K562 (cell line): ENCODE data around the gene HAUS1. TPM values are rescaled to one million over a fixed set of nuclear protein-coding genes. Genes with fewer than 3 reads are reported as not detected.

Experiments
- ATAC-seq: fragments of 200-7000 bp; cut with Tn5 transposase; 3 replicates; pipeline ENCODE4 v1.9.1; 2020; ENCODE audit warnings: moderate library complexity
- BruUV-seq: library from RNA; stranded (reverse); fragments of 400-500 nt; replicated peaks from 2 replicates; lab custom pipeline; 2021; lab: Mats Ljungman, UMichigan
- CTCF ChIA-PET: fragments of 300-600 bp; formaldehyde crosslinking; extraction: SDS; loops from one replicate; lab custom pipeline; 2021; ENCODE audit warnings: low intra/inter-chr PET ratio; lab: Yijun Ruan, JAX
- POLR2A ChIA-PET: fragments of 300-600, 350-650 bp; sonication (Branson Sonifier 250); formaldehyde crosslinking; extraction: SDS; loops from one replicate; lab custom pipeline; 2021; ENCODE audit warnings: antibody characterized with exemption, inconsistent platforms; lab: Yijun Ruan, JAX
- DNase-seq, 4 experiments: peaks; one replicate each; pipeline versions ENCODE4 v3.0.0 to v3.0.0-alpha.2; 2011 to 2018; ENCODE audit warnings: low spot score in 3 of 4, mixed read lengths in 3 of 4; ENCODE audit errors: extremely low read depth in 1 of 4
- FAIRE-seq: peaks from 2 replicates; lab custom pipeline; 2011; peaks lifted over from hg19 to GRCh38; lab: Jason Lieb, UNC
- H2AFZ ChIP-seq: 2 replicates; pipeline ENCODE4 v1.6.0; 2011; ENCODE audit warnings: low read depth, low read length, control low read depth, inconsistent platforms
- H3K27ac ChIP-seq: fragments of 200-600 bp; 3 replicates; pipeline ENCODE4 v1.8.0; 2011; ENCODE audit warnings: low read depth, mild to moderate bottlenecking, control low read depth, inconsistent platforms, low read length, moderate library complexity, mixed read lengths; ENCODE audit errors: extremely low read depth
- H3K27me3 ChIP-seq, 2 experiments: fragments of 300-600 bp in 1 of 2; 2 replicates in 1 of 2; 3 replicates in 1 of 2; pipeline versions ENCODE4 v1.6.0 to v1.8.0; 2011; ENCODE audit warnings: inconsistent platforms in 2 of 2, low read length in 2 of 2, mild to moderate bottlenecking in 1 of 2, mixed read lengths in 1 of 2, moderate library complexity in 1 of 2; ENCODE audit not compliant: control insufficient read depth in 2 of 2, insufficient read depth in 2 of 2
- H3K36me3 ChIP-seq: fragments of 300-600 bp; 3 replicates; pipeline ENCODE4 v1.8.0; 2011; ENCODE audit warnings: mild to moderate bottlenecking, low read length, inconsistent platforms; ENCODE audit not compliant: control insufficient read depth, insufficient read depth
- H3K4me1 ChIP-seq, 2 experiments: fragments of 200-600 bp in 1 of 2; replicated peaks in 1 of 2; 2 replicates in 1 of 2; 3 replicates in 1 of 2; pipeline versions ENCODE4 v1.5.1 to v1.8.0; 2011; ENCODE audit warnings: inconsistent platforms in 2 of 2, low read length in 2 of 2, mild to moderate bottlenecking in 1 of 2, mixed read lengths in 1 of 2, moderate library complexity in 1 of 2; ENCODE audit not compliant: control insufficient read depth in 2 of 2, insufficient read depth in 2 of 2
- H3K4me2 ChIP-seq: 2 replicates; pipeline ENCODE4 v1.6.1; 2011; ENCODE audit warnings: low read length, control low read depth, inconsistent platforms, mixed read lengths; ENCODE audit not compliant: insufficient read depth
- H3K4me3 ChIP-seq: fragments of 200-600 bp; sonication (generic), shearing (Covaris generic); 2 replicates; pipeline ENCODE4 v1.5.1; 2016; ENCODE audit warnings: control low read depth, inconsistent platforms
- H3K79me2 ChIP-seq: fragments of 200-600 bp; 3 replicates; pipeline ENCODE4 v1.8.0; 2011; ENCODE audit warnings: low read length, inconsistent platforms; ENCODE audit not compliant: control insufficient read depth, insufficient read depth
- H3K9ac ChIP-seq, 2 experiments: 2 replicates each; pipeline versions ENCODE4 v1.6.0 to v1.6.1; 2011; ENCODE audit warnings: low read depth in 2 of 2, low read length in 2 of 2, control low read depth in 1 of 2, inconsistent platforms in 1 of 2, mild to moderate bottlenecking in 1 of 2, mixed read lengths in 1 of 2; ENCODE audit not compliant: insufficient read depth in 1 of 2
- H3K9me1 ChIP-seq: one replicate; pipeline ENCODE4 v1.6.0; 2011; ENCODE audit warnings: inconsistent platforms, mild to moderate bottlenecking, low read length, moderate library complexity; ENCODE audit not compliant: control insufficient read depth, insufficient read depth
- H3K9me3 ChIP-seq: replicated peaks from 2 replicates; pipeline ENCODE4 v1.5.1; 2011; ENCODE audit warnings: low read depth, low read length, inconsistent platforms; ENCODE audit not compliant: control insufficient read depth, insufficient read depth
- H4K20me1 ChIP-seq: replicated peaks from 2 replicates; pipeline ENCODE4 v1.6.1; 2011; ENCODE audit warnings: low read length, inconsistent platforms, mixed read lengths; ENCODE audit not compliant: control insufficient read depth, insufficient read depth
- CTCF ChIP-seq, 3 experiments: IDR thresholded peaks in 2 of 3; conservative IDR thresholded peaks in 1 of 3; 2 replicates each; pipeline ENCODE4 v1.5.1; 2011 to 2012; ENCODE audit warnings: low read length in 3 of 3, mild to moderate bottlenecking in 3 of 3, control low read depth in 2 of 3, improper control_type of control experiment in 1 of 3, inconsistent platforms in 1 of 3, low read depth in 1 of 3, mixed read lengths in 1 of 3, moderate library complexity in 1 of 3; ENCODE audit not compliant: insufficient read depth in 2 of 3
- HMBOX1 ChIP-seq: sonication (generic); IDR thresholded peaks from 2 replicates; pipeline ENCODE4 v1.6.1; 2016
- JUND ChIP-seq, 2 experiments: IDR thresholded peaks; 2 replicates in 1 of 2; 3 replicates in 1 of 2; pipeline ENCODE4 v1.6.1; 2011; ENCODE audit warnings: borderline replicate concordance in 2 of 2, low read depth in 2 of 2, low read length in 2 of 2, improper control_type of control experiment in 1 of 2, missing biosample characterization in 1 of 2, missing genetic modification characterization in 1 of 2, missing genetic modification reagents in 1 of 2
- PKNOX1 ChIP-seq: fragments of 450-650 bp; IDR thresholded peaks from 2 replicates; pipeline ENCODE4 v1.6.1; 2016
- SIRT6 ChIP-seq: IDR thresholded peaks from one replicate; pipeline ENCODE4 v1.6.1; 2012; ENCODE audit warnings: low read depth, mild to moderate bottlenecking, control low read depth, inconsistent platforms, low read length, moderate library complexity
- SPI1 ChIP-seq: IDR thresholded peaks from 2 replicates; pipeline ENCODE4 v1.6.1; 2011; ENCODE audit warnings: low read depth, low read length, control low read depth, borderline replicate concordance
- WGBS: fragments of 100-300 bp; shearing (Covaris generic); methylation state at CpG from one replicate; pipeline ENCODE4 v1.1.6; 2016; ENCODE audit warnings: low coverage, mixed read lengths; ENCODE audit not compliant: insufficient coverage; ENCODE audit errors: missing lambda C conversion rate; 5-methylcytosine and 5-hydroxymethylcytosine counted together
- in situ Hi-C: fragments of 300-500 bp; cut with MboI; formaldehyde crosslinking; loops from 4 replicates; pipeline ENCODE4 v1.15.0; 2018; ENCODE audit warnings: inconsistent platforms, mixed read lengths
- intact Hi-C: fragments of 100-400 bp; cut with micrococcal nuclease; formaldehyde crosslinking; loops from 2 replicates; pipeline ENCODE4 v1.14.2; 2022
- polyA plus RNA-seq, 8 experiments: library from polyadenylated mRNA; depleted of rRNA in 4 of 8; stranded (reverse) in 5 of 8; unstranded in 3 of 8; fragments of >200 nt; fragmentation: Nextera tagmentation in 2 of 8; fragmentation: Illumina TruSeq in 1 of 8; extraction: Ambion mirVana in 2 of 8; extraction: Trizol in 1 of 8; gene quantifications; 2 replicates each; pipeline versions ENCODE4 v1.2.1 to v1.2.3, GENCODE V29; 2011 to 2014; ENCODE audit warnings: inconsistent platforms in 1 of 8, missing spikeins in 1 of 8
- total RNA-seq, 7 experiments: library from RNA; depleted of rRNA in 6 of 7; stranded (reverse); fragments of >200 nt in 6 of 7; fragmentation: Illumina TruSeq in 2 of 7; extraction: Trizol in 2 of 7; gene quantifications; 2 replicates each; pipeline versions ENCODE4 v1.2.1 to v1.2.3, GENCODE V29; 2011 to 2021; ENCODE audit warnings: low replicate concordance in 1 of 7

HAUS1 gene
- total and polyA plus RNA-seq, 9 of the 15 experiments (the other 6 are each of a cell fraction or from before 2014, with no cell fraction given), result 45.6 to 135 (median 76.3) TPM

- FAIRE-seq, result peak; percentile 81
- CTCF ChIA-PET, result no interaction called here
- BruUV-seq, result no TSS peak
Measured at GRCh38 chr18:46061387-46061786, 42.8 kb upstream of the HAUS1 start.

More at GRCh38 chr18:46061387-46061786, 42.8 kb upstream of the HAUS1 start:
- intact Hi-C loops (no loop called here), in situ Hi-C loops (no loop called here)
- no peaks in the 10 kb centered on the region for H3K27me3 ChIP-seq
- H3K4me3 ChIP-seq, result no peak overlapping the region
- ATAC-seq (peak; percentile 25), DNase-seq (peak in 2 of 4 experiments; percentile 30 to 45)
- peaks cover 2% of the 10 kb centered on the region; the same call in 2 of the 3 replicates for H3K36me3 ChIP-seq
- no peaks in the 10 kb centered on the region for H3K9me3 ChIP-seq
- peak overlapping the region; percentile 62 for H3K4me2 ChIP-seq
- 47% methylated on average over 3 of the region's 3 CpGs for WGBS
- peak overlapping the region; percentile 96 for H3K27ac ChIP-seq
- H3K9me1 ChIP-seq, result no peaks in the 10 kb centered on the region
- H4K20me1 ChIP-seq, result no peaks in the 10 kb centered on the region
- TF ChIP-seq HMBOX1 (0 out of 2 replicates have a peak, but pooled peaks have one; percentile 10), CTCF (IDR thresholded peaks at IDR 0.05 in 2 of 3, conservative IDR thresholded peaks at IDR 0.05 in 1 of 3; ENCODE audit: insufficient read depth in 2 of 3, low read depth in 1 of 3, low read length in 3 of 3) (peak in 1 of 3 experiments; percentile 15; a peak in 1 of 6 replicates), JUND (IDR thresholded peaks at IDR 0.05; ENCODE audit: borderline replicate concordance, low read depth, low read length) (no peak), JUND (tag; IDR thresholded peaks at IDR 0.05; ENCODE audit: borderline replicate concordance, low read depth, low read length) (no peak), SIRT6 (no peak), SPI1 (0 out of 2 replicates have a peak, but pooled peaks have one; percentile 17), PKNOX1 (peak; percentile 81)
- H3K4me1 ChIP-seq, result peaks cover 10 to 40% of the 10 kb centered on the region in 2 experiments; a peak in 4 of 5 replicates
- H3K9ac ChIP-seq, result peak overlapping the region; percentile 14 to 35; a peak in 2 of 4 replicates
- 0 out of 2 replicates have a peak overlapping the region, but pooled peaks have one; percentile 23 for H2AFZ ChIP-seq
- POLR2A ChIA-PET, result interaction anchor here (0.6 to 1.6 kb wide), 4 partner anchors 10 to 109 kb away, joined by 3 to 4 read pairs (median 4); no protein-coding TSS in a partner anchor
- peaks cover 49% of the 10 kb centered on the region for H3K79me2 ChIP-seq
